ENCODE data around the gene ST6GALNAC3. TPM values are rescaled to one million over a fixed set of nuclear protein-coding genes. Genes with fewer than 3 reads are reported as not detected.

The ST6GALNAC3 gene
- total RNA-seq, 2 experiments from 2014 or later = 0.50 to 1.2 TPM

- no TSS peak for BruUV-seq (replicated peaks)
- H3K9me3 ChIP-seq (ENCODE audit: low read length) = no peaks in the 10 kb centered on the region
- DNase-seq (ENCODE audit: low spot score) = no peak
- TF ChIP-seq EZH2phosphoT487 (IDR thresholded peaks at IDR 0.05; ENCODE audit: borderline replicate concordance, low read depth, low read length) (no peak), CTCF (conservative IDR thresholded peaks at IDR 0.05; ENCODE audit: low read length) (no peak)
- peaks cover 7% of the 10 kb centered on the region for H3K4me1 ChIP-seq (ENCODE audit: insufficient read depth, low read length, poor library complexity, severe bottlenecking)
- H3K9me2 ChIP-seq (ENCODE audit: insufficient read depth, low read length) = no peaks in the 10 kb centered on the region
- ChIA-PET CTCF (ENCODE audit: unreplicated experiment) (no interaction called here), POLR2A (interaction anchor here (0.9 to 1.2 kb wide), 3 partner anchors 9 to 115 kb away, joined by 3 to 5 read pairs (median 3); no protein-coding TSS in a partner anchor)
- no peaks in the 10 kb centered on the region for H3K36me3 ChIP-seq (ENCODE audit: insufficient read depth, low read length)
- no peaks in the 10 kb centered on the region for H3K79me2 ChIP-seq (ENCODE audit: insufficient read depth, low read depth, low read length)
- intact Hi-C loops (cut with micrococcal nuclease; ENCODE audit: unreplicated experiment) = no loop called here
- no peak overlapping the region for H3K4me3 ChIP-seq (ENCODE audit: low read depth, low read length, poor library complexity, severe bottlenecking)
- no peaks in the 10 kb centered on the region for H4K20me1 ChIP-seq (ENCODE audit: insufficient read depth, low read length)
- H3K4me2 ChIP-seq (ENCODE audit: low read length) = no peak overlapping the region
- peak overlapping the region; percentile 82 for H2AFZ ChIP-seq (ENCODE audit: low read length)
- H3K27ac ChIP-seq (ENCODE audit: low read depth, low read length, poor library complexity, severe bottlenecking) = no peak overlapping the region
Measured at GRCh38 chr1:76179219-76179698, 104.7 kb downstream of the ST6GALNAC3 start.

- H3K9me3 ChIP-seq (ENCODE audit: low read length) = no peaks in the 10 kb centered on the region
- no peak for DNase-seq (ENCODE audit: low spot score)
- no peak overlapping the region for H3K27ac ChIP-seq (ENCODE audit: low read depth, low read length, poor library complexity, severe bottlenecking)
- intact Hi-C loops (cut with micrococcal nuclease; ENCODE audit: unreplicated experiment) = no loop called here
- no peak overlapping the region for H3K4me3 ChIP-seq (ENCODE audit: low read depth, low read length, poor library complexity, severe bottlenecking)
- H2AFZ ChIP-seq (ENCODE audit: low read length) = no peak overlapping the region
- no peaks in the 10 kb centered on the region for H4K20me1 ChIP-seq (ENCODE audit: insufficient read depth, low read length)
- CTCF ChIA-PET (ENCODE audit: unreplicated experiment) = no interaction called here
- H3K79me2 ChIP-seq (ENCODE audit: insufficient read depth, low read depth, low read length) = no peaks in the 10 kb centered on the region
- no peak overlapping the region for H3K4me2 ChIP-seq (ENCODE audit: low read length)
- no TSS peak for BruUV-seq (replicated peaks)
- H3K9me2 ChIP-seq (ENCODE audit: insufficient read depth, low read length) = no peaks in the 10 kb centered on the region
- POLR2A ChIA-PET = no interaction called here
- H3K4me1 ChIP-seq (ENCODE audit: insufficient read depth, low read length, poor library complexity, severe bottlenecking) = no peaks in the 10 kb centered on the region
- H3K36me3 ChIP-seq (ENCODE audit: insufficient read depth, low read length) = no peaks in the 10 kb centered on the region
- TF ChIP-seq EZH2phosphoT487 (IDR thresholded peaks at IDR 0.05; ENCODE audit: borderline replicate concordance, low read depth, low read length) (no peak), CTCF (conservative IDR thresholded peaks at IDR 0.05; ENCODE audit: low read length) (no peak)
Measured at GRCh38 chr1:76185207-76185606, 110.7 kb downstream of the ST6GALNAC3 start.

GRCh38 chr1:76186554-76187170 lies 112.1 kb downstream of the ST6GALNAC3 start:
- Histone ChIP-seq H2AFZ (ENCODE audit: low read length) (no peak overlapping the region), H4K20me1 (ENCODE audit: insufficient read depth, low read length) (no peaks in the 10 kb centered on the region), H3K4me3 (ENCODE audit: low read depth, low read length, poor library complexity, severe bottlenecking) (no peak overlapping the region), H3K36me3 (ENCODE audit: insufficient read depth, low read length) (no peaks in the 10 kb centered on the region), H3K4me1 (ENCODE audit: insufficient read depth, low read length, poor library complexity, severe bottlenecking) (peaks cover 13% of the 10 kb centered on the region), H3K9me2 (ENCODE audit: insufficient read depth, low read length) (no peaks in the 10 kb centered on the region), H3K4me2 (ENCODE audit: low read length) (no peak overlapping the region), H3K9me3 (ENCODE audit: low read length) (no peaks in the 10 kb centered on the region), H3K79me2 (ENCODE audit: insufficient read depth, low read depth, low read length) (no peaks in the 10 kb centered on the region), H3K27ac (ENCODE audit: low read depth, low read length, poor library complexity, severe bottlenecking) (no peak overlapping the region)
- BruUV-seq (replicated peaks) = no TSS peak
- TF ChIP-seq CTCF (conservative IDR thresholded peaks at IDR 0.05; ENCODE audit: low read length) (no peak), EZH2phosphoT487 (IDR thresholded peaks at IDR 0.05; ENCODE audit: borderline replicate concordance, low read depth, low read length) (no peak)
- POLR2A ChIA-PET = interaction anchor here (1.1 to 1.7 kb wide), 2 partner anchors 10 to 11 kb away, joined by 5 read pairs; no protein-coding TSS in a partner anchor
- no peak for DNase-seq (ENCODE audit: low spot score)
- intact Hi-C loops (cut with micrococcal nuclease; ENCODE audit: unreplicated experiment) = no loop called here
- CTCF ChIA-PET (ENCODE audit: unreplicated experiment) = no interaction called here

Measured in OCI-LY7 (cell line).